ENCODE results near the gene RNF7. TPM values are rescaled to one million over a fixed set of nuclear protein-coding genes. Genes with fewer than 3 reads are reported as not detected.
A peak's percentile ranks its signal among the peaks of the same experiment; 100 is the strongest.

Gene RNF7
- polyA plus RNA-seq, 3 donors = 92.2 to 206 (median 187) TPM

- Histone ChIP-seq H3K79me2 (ENCODE audit: insufficient read depth, low read length) (no peaks in the 10 kb centered on the region), H3K4me1 (ENCODE audit: control insufficient read depth in 1 of 2, insufficient read depth in 2 of 2, low read length in 2 of 2) (peaks cover 8 to 16% of the 10 kb centered on the region in 2 donors), H3K4me3 (replicated peaks in 1 of 3; ENCODE audit: low read depth in 2 of 3, low read length in 3 of 3) (no peak overlapping the region), H3K27me3 (ENCODE audit: control insufficient read depth in 2 of 2, insufficient read depth in 2 of 2, low read length in 2 of 2) (no peaks in the 10 kb centered on the region), H4K20me1 (ENCODE audit: insufficient read depth, low read length) (no peaks in the 10 kb centered on the region), H3K9ac (ENCODE audit: insufficient read depth, low read length, poor library complexity, severe bottlenecking) (no peak overlapping the region), H3K27ac (ENCODE audit: low read depth in 1 of 2, low read length in 2 of 2) (no peak overlapping the region), H2AFZ (ENCODE audit: insufficient read depth, low read depth, low read length, poor library complexity, severe bottlenecking) (no peak overlapping the region), H3K9me3 (replicated peaks in 1 of 2; ENCODE audit: control insufficient read depth in 1 of 2, insufficient read depth in 1 of 2, low read length in 2 of 2) (peaks cover 0 to 7% of the 10 kb centered on the region in 2 donors), H3K36me3 (replicated peaks in 1 of 2; ENCODE audit: control insufficient read depth in 1 of 2, insufficient read depth in 2 of 2, low read length in 2 of 2) (no peaks in the 10 kb centered on the region), H3K4me2 (replicated peaks; ENCODE audit: extremely low read depth, low read length, poor library complexity, severe bottlenecking) (no peak overlapping the region)
- Mint-ChIP-seq H3K9me3 (peaks cover 0 to 5% (median 1%) of the 10 kb centered on the region in 7 donors), H3K4me3 (no peak overlapping the region), H3K4me1 (peaks cover 13% of the 10 kb centered on the region), H3K36me3 (no peaks in the 10 kb centered on the region), H3K27ac (no peak overlapping the region), H3K27me3 (ENCODE audit: low read depth in 3 of 3) (peaks cover 1 to 2% (median 1%) of the 10 kb centered on the region in 3 donors)
- no peak for DNase-seq
- no peak for TF ChIP-seq CTCF (IDR thresholded peaks at IDR 0.05)
- WGBS (ENCODE audit: insufficient coverage) = 100% methylated on average over 2 of the region's 6 CpGs
- intact Hi-C loops (cut with micrococcal nuclease) = no loop called here
These were observed 27.0 kb upstream of the RNF7 start for GRCh38 chr3:141710888-141711616.

GRCh38 chr3:141714671-141715070 is 23.4 kb upstream of the RNF7 start:
- Mint-ChIP-seq H3K9me3 (peaks cover 0 to 9% (median 0%) of the 10 kb centered on the region in 7 donors), H3K27ac (peak overlapping the region in 1 of 7 donors; percentile 72), H3K36me3 (no peaks in the 10 kb centered on the region), H3K27me3 (ENCODE audit: low read depth in 3 of 3) (peaks cover 0 to 2% (median 0%) of the 10 kb centered on the region in 3 donors), H3K4me3 (no peak overlapping the region), H3K4me1 (no peaks in the 10 kb centered on the region)
- Histone ChIP-seq H3K27me3 (ENCODE audit: control insufficient read depth in 2 of 2, insufficient read depth in 2 of 2, low read length in 2 of 2) (no peaks in the 10 kb centered on the region), H3K4me1 (ENCODE audit: control insufficient read depth in 1 of 2, insufficient read depth in 2 of 2, low read length in 2 of 2) (no peaks in the 10 kb centered on the region), H3K27ac (ENCODE audit: low read depth in 1 of 2, low read length in 2 of 2) (no peak overlapping the region), H3K79me2 (ENCODE audit: insufficient read depth, low read length) (no peaks in the 10 kb centered on the region), H3K9ac (ENCODE audit: insufficient read depth, low read length, poor library complexity, severe bottlenecking) (no peak overlapping the region), H4K20me1 (ENCODE audit: insufficient read depth, low read length) (no peaks in the 10 kb centered on the region), H3K9me3 (replicated peaks in 1 of 2; ENCODE audit: control insufficient read depth in 1 of 2, insufficient read depth in 1 of 2, low read length in 2 of 2) (peaks cover 0 to 11% of the 10 kb centered on the region in 2 donors), H2AFZ (ENCODE audit: insufficient read depth, low read depth, low read length, poor library complexity, severe bottlenecking) (no peak overlapping the region), H3K4me3 (replicated peaks in 1 of 3; ENCODE audit: low read depth in 2 of 3, low read length in 3 of 3) (no peak overlapping the region), H3K4me2 (replicated peaks; ENCODE audit: extremely low read depth, low read length, poor library complexity, severe bottlenecking) (no peak overlapping the region), H3K36me3 (replicated peaks in 1 of 2; ENCODE audit: control insufficient read depth in 1 of 2, insufficient read depth in 2 of 2, low read length in 2 of 2) (no peaks in the 10 kb centered on the region)
- intact Hi-C loops (cut with micrococcal nuclease) = no loop called here
- TF ChIP-seq CTCF (IDR thresholded peaks at IDR 0.05) = no peak
- no CpG with 5 or more reads among the region's 1 CpG for WGBS (ENCODE audit: insufficient coverage)
- no peak for DNase-seq

Measured in CD14-positive monocyte (primary cell).